Keratinocyte (primary cell): ENCODE results near the gene FBLN7.

Experiments used
- EZH2 ChIP-seq: IDR thresholded peaks from one replicate; pipeline ENCODE4 v1.6.1; 2012; ENCODE audit warnings: inconsistent platforms, mild to moderate bottlenecking, low read length, moderate library complexity
- TF ChIP-seq, protein P1 (sequence below), 3 experiments: IDR thresholded peaks in 1 of 3; conservative IDR thresholded peaks in 1 of 3; optimal IDR thresholded peaks in 1 of 3; 2 replicates in 2 of 3; 3 replicates in 1 of 3; pipeline versions ENCODE3 to v1.5.1; 2011; ENCODE audit warnings: low read length in 3 of 3, mild to moderate bottlenecking in 3 of 3, moderate library complexity in 2 of 3, control low read depth in 1 of 3, inconsistent platforms in 1 of 3; ENCODE audit not compliant: insufficient read depth in 2 of 3; ENCODE audit errors: extremely low read depth in 1 of 3

DNA sequence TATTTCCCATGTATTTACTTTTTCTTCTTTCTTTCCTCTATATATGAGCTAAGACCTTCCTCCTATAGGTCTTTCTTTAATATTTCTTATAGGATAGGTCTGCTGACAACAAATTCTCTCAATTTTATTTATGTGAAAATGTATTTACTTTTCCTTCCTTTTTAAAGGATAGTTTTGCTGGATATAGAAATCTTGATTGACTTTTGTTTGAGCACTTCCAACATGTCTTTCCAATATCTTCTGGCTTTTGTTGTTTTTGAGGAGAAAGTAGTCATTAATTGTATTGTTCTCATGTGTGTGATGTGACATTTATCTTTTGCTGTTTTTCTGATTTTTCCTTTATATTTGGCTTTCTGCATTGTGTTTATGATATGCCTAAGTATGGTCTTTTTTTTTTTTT, 28.9 kb upstream of the FBLN7 start:
- TF ChIP-seq, protein P1, sequence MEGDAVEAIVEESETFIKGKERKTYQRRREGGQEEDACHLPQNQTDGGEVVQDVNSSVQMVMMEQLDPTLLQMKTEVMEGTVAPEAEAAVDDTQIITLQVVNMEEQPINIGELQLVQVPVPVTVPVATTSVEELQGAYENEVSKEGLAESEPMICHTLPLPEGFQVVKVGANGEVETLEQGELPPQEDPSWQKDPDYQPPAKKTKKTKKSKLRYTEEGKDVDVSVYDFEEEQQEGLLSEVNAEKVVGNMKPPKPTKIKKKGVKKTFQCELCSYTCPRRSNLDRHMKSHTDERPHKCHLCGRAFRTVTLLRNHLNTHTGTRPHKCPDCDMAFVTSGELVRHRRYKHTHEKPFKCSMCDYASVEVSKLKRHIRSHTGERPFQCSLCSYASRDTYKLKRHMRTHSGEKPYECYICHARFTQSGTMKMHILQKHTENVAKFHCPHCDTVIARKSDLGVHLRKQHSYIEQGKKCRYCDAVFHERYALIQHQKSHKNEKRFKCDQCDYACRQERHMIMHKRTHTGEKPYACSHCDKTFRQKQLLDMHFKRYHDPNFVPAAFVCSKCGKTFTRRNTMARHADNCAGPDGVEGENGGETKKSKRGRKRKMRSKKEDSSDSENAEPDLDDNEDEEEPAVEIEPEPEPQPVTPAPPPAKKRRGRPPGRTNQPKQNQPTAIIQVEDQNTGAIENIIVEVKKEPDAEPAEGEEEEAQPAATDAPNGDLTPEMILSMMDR (optimal IDR thresholded peaks at IDR 0.05 in 1 of 3, IDR thresholded peaks at IDR 0.05 in 1 of 3, conservative IDR thresholded peaks at IDR 0.05 in 1 of 3; ENCODE audit: extremely low read depth in 1 of 3, insufficient read depth in 2 of 3, low read length in 3 of 3): no peak
- no peak for TF ChIP-seq EZH2
